Thymus (tissue), 2 donors: Measurements from ENCODE around the gene PIGB. TPM values are rescaled to one million over a fixed set of nuclear protein-coding genes. Genes with fewer than 3 reads are reported as not detected.

ENCODE experiments used
- polyA plus RNA-seq: library from polyadenylated mRNA; stranded (reverse); fragments of 200-250 nt; gene quantifications from one replicate; pipeline ENCODE4 v1.2.3, GENCODE V29; 2013
- total RNA-seq: library from RNA; stranded (reverse); fragments of 120-200 nt; gene quantifications from one replicate; pipeline ENCODE4 v1.2.4, GENCODE V29; 2013
- donor health status: healthy.

Gene PIGB
- total and polyA plus RNA-seq, 2 donors: 13.7 to 40.2 TPM

Other genes with a start within 250 kb of the PIGB start
- gene RSL24D1, start 122.3 kb upstream of the PIGB start, total RNA-seq: 144 TPM
- gene RSL24D1, start 122.3 kb upstream of the PIGB start, polyA plus RNA-seq: 131 TPM
- gene RAB27A, start 29.4 kb upstream of the PIGB start, total RNA-seq: 6.3 TPM
- 20.2 TPM for gene RAB27A, start 29.4 kb upstream of the PIGB start, polyA plus RNA-seq
- gene PIGBOS1, start 99 bp upstream of the PIGB start, total RNA-seq: 13.3 TPM
- 31.4 TPM for gene PIGBOS1, start 99 bp upstream of the PIGB start, polyA plus RNA-seq
- gene CCPG1, start 89.1 kb downstream of the PIGB start, total RNA-seq: 12.7 TPM
- gene CCPG1, start 89.1 kb downstream of the PIGB start, polyA plus RNA-seq: 28.9 TPM
- gene PIERCE2, start 89.3 kb downstream of the PIGB start, total RNA-seq: 1.9 TPM
- 6.0 TPM for gene PIERCE2, start 89.3 kb downstream of the PIGB start, polyA plus RNA-seq
- gene DNAAF4, start 189.0 kb downstream of the PIGB start, total RNA-seq: 1.2 TPM
- 2.5 TPM for gene DNAAF4, start 189.0 kb downstream of the PIGB start, polyA plus RNA-seq